GM18499 (cell line): Measurements from ENCODE around the gene CCDC106.

Experiments used
- ATAC-seq: cut with Tn5 transposase; IDR thresholded peaks from one replicate; pipeline ENCODE4 v1.9.1; 2021; ENCODE audit warnings: moderate number of reproducible peaks; ENCODE audit not compliant: insufficient read depth, unreplicated experiment

Gene CCDC106

GRCh38 chr19:55613930-55614710, 33.9 kb upstream of the CCDC106 start:
- ATAC-seq, result no peak

- no peak for ATAC-seq
These were observed 33.1 kb upstream of the CCDC106 start for GRCh38 chr19:55614711-55615542.

- ATAC-seq, result no peak
These were observed 32.2 kb upstream of the CCDC106 start for GRCh38 chr19:55615543-55616394.

- ATAC-seq, result no peak
These were observed 31.6 kb upstream of the CCDC106 start for GRCh38 chr19:55616395-55616875.

- ATAC-seq, result no peak
These were observed 30.6 kb upstream of the CCDC106 start for GRCh38 chr19:55617426-55617825.

- ATAC-seq, result no peak
These were observed 29.6 kb upstream of the CCDC106 start for GRCh38 chr19:55618426-55618825.

- no peak for ATAC-seq
These were observed 28.7 kb upstream of the CCDC106 start for GRCh38 chr19:55619286-55619685.

GRCh38 chr19:55620410-55621204, 27.4 kb upstream of the CCDC106 start:
- ATAC-seq, result no peak

GRCh38 chr19:55621205-55621672, 26.8 kb upstream of the CCDC106 start:
- ATAC-seq, result no peak

- no peak for ATAC-seq
These were observed 26.3 kb upstream of the CCDC106 start for GRCh38 chr19:55621673-55622231.

GRCh38 chr19:55622242-55622969, 25.6 kb upstream of the CCDC106 start:
- no peak for ATAC-seq

- ATAC-seq, result no peak
These were observed 24.9 kb upstream of the CCDC106 start for GRCh38 chr19:55623130-55623529.

- ATAC-seq, result no peak
These were observed 24.5 kb upstream of the CCDC106 start for GRCh38 chr19:55623561-55623960.

- no peak for ATAC-seq
These were observed 23.7 kb upstream of the CCDC106 start, which contains the start of gene ZNF784 for GRCh38 chr19:55624109-55625003. Gene ZNF784 (minus strand): TSS chr19:55624566. CDS start chr19:55624561, 5 bp downstream.

- ATAC-seq, result no peak
These were observed 23.0 kb upstream of the CCDC106 start for GRCh38 chr19:55625004-55625326.

GRCh38 chr19:55626350-55626749, 21.7 kb upstream of the CCDC106 start:
- no peak for ATAC-seq

GRCh38 chr19:55632463-55632834, 15.6 kb upstream of the CCDC106 start:
- no peak for ATAC-seq

GRCh38 chr19:55633861-55634260, 14.2 kb upstream of the CCDC106 start:
- no peak for ATAC-seq
